CD14-positive monocyte (primary cell): Measurements from ENCODE around the gene COPE. TPM values are rescaled to one million over a fixed set of nuclear protein-coding genes. Genes with fewer than 3 reads are reported as not detected.

Source experiments
- DNase-seq, 3 donors: peaks; one replicate each; pipeline ENCODE4 v3.0.0-alpha.2; 2011 to 2022
- H2AFZ ChIP-seq: 2 replicates; pipeline ENCODE4 v1.6.0; 2012; ENCODE audit warnings: mild to moderate bottlenecking, low read depth, low read length, inconsistent platforms; ENCODE audit not compliant: insufficient read depth, poor library complexity, severe bottlenecking
- H3K27ac ChIP-seq, 2 donors: 1 replicate in 1 of 2; 2 replicates in 1 of 2; pipeline ENCODE4 v1.5.1; 2012 to 2013; ENCODE audit warnings: low read length in 2 of 2, control low read depth in 1 of 2, inconsistent platforms in 1 of 2, low read depth in 1 of 2, mild to moderate bottlenecking in 1 of 2
- H3K27me3 ChIP-seq, 2 donors: one replicate each; pipeline versions ENCODE4 v1.6.0 to v1.6.1; 2011 to 2013; ENCODE audit warnings: low read length in 2 of 2; ENCODE audit not compliant: control insufficient read depth in 2 of 2, insufficient read depth in 2 of 2
- H3K36me3 ChIP-seq, 2 donors: replicated peaks in 1 of 2; 1 replicate in 1 of 2; 2 replicates in 1 of 2; pipeline versions ENCODE4 v1.5.1 to v1.6.1; 2012 to 2013; ENCODE audit warnings: low read length in 2 of 2, control low read depth in 1 of 2, inconsistent platforms in 1 of 2, mild to moderate bottlenecking in 1 of 2; ENCODE audit not compliant: insufficient read depth in 2 of 2, control insufficient read depth in 1 of 2
- H3K4me1 ChIP-seq, 2 donors: 1 replicate in 1 of 2; 2 replicates in 1 of 2; pipeline versions ENCODE4 v1.5.1 to v1.6.1; 2012 to 2013; ENCODE audit warnings: low read length in 2 of 2, control low read depth in 1 of 2, inconsistent platforms in 1 of 2, mild to moderate bottlenecking in 1 of 2, moderate library complexity in 1 of 2; ENCODE audit not compliant: insufficient read depth in 2 of 2, control insufficient read depth in 1 of 2
- H3K4me2 ChIP-seq: replicated peaks from 2 replicates; pipeline ENCODE3; 2012; ENCODE audit warnings: low read length, moderate library complexity, mild to moderate bottlenecking; ENCODE audit not compliant: poor library complexity, severe bottlenecking; ENCODE audit errors: extremely low read depth
- H3K4me3 ChIP-seq, 3 experiments: fragments of 200-600 bp in 1 of 3; sonication (generic) in 1 of 3; replicated peaks in 1 of 3; 1 replicate in 2 of 3; 2 replicates in 1 of 3; pipeline ENCODE4 v1.5.1; 2011 to 2013; ENCODE audit warnings: low read length in 3 of 3, mild to moderate bottlenecking in 3 of 3, control low read depth in 2 of 3, low read depth in 2 of 3, inconsistent platforms in 1 of 3, moderate library complexity in 1 of 3
- H3K79me2 ChIP-seq: 2 replicates; pipeline ENCODE4 v1.6.0; 2012; ENCODE audit warnings: mild to moderate bottlenecking, control low read depth, inconsistent platforms, low read length, moderate library complexity; ENCODE audit not compliant: insufficient read depth
- H3K9ac ChIP-seq: 2 replicates; pipeline ENCODE4 v1.6.0; 2017; ENCODE audit warnings: low read length, mild to moderate bottlenecking; ENCODE audit not compliant: insufficient read depth, poor library complexity, severe bottlenecking
- H3K9me3 ChIP-seq, 2 donors: replicated peaks in 1 of 2; 1 replicate in 1 of 2; 2 replicates in 1 of 2; pipeline versions ENCODE4 v1.5.1 to v1.6.1; 2012 to 2013; ENCODE audit warnings: low read length in 2 of 2, control low read depth in 1 of 2; ENCODE audit not compliant: control insufficient read depth in 1 of 2, insufficient read depth in 1 of 2
- H4K20me1 ChIP-seq: 2 replicates; pipeline ENCODE4 v1.6.0; 2012; ENCODE audit warnings: mild to moderate bottlenecking, low read length, control low read depth, moderate library complexity; ENCODE audit not compliant: insufficient read depth
- H3K27ac Mint-ChIP-seq, 7 donors: one replicate each; pipeline ENCODE4 v1.8.0; 2020; ENCODE audit warnings: mild to moderate bottlenecking in 7 of 7, mixed read lengths in 7 of 7, moderate library complexity in 6 of 7, inconsistent platforms in 2 of 7
- H3K27me3 Mint-ChIP-seq, 3 donors: one replicate each; pipeline ENCODE4 v1.8.0; 2021 to 2022; ENCODE audit warnings: low read depth in 3 of 3, mild to moderate bottlenecking in 3 of 3, mixed read lengths in 3 of 3, moderate library complexity in 3 of 3, inconsistent platforms in 1 of 3
- H3K36me3 Mint-ChIP-seq, 2 donors: one replicate each; pipeline ENCODE4 v1.8.0; 2020; ENCODE audit warnings: mixed read lengths in 2 of 2, inconsistent platforms in 1 of 2, mild to moderate bottlenecking in 1 of 2
- H3K4me1 Mint-ChIP-seq: one replicate; pipeline ENCODE4 v1.8.0; 2020; ENCODE audit warnings: mild to moderate bottlenecking, mixed read lengths
- H3K4me3 Mint-ChIP-seq, 2 donors: one replicate each; pipeline ENCODE4 v1.8.0; 2020; ENCODE audit warnings: mild to moderate bottlenecking in 2 of 2, mixed read lengths in 2 of 2, moderate library complexity in 1 of 2
- H3K9me3 Mint-ChIP-seq, 7 donors: one replicate each; pipeline ENCODE4 v1.8.0; 2020 to 2022; ENCODE audit warnings: mixed read lengths in 7 of 7, mild to moderate bottlenecking in 6 of 7, moderate library complexity in 6 of 7, inconsistent platforms in 2 of 7
- whole genome bisulfite sequencing: methylation state at CpG from one replicate; pipeline ENCODE4 v1.1.5; 2013; ENCODE audit warnings: missing lambda C conversion rate; ENCODE audit not compliant: insufficient coverage; 5-methylcytosine and 5-hydroxymethylcytosine counted together
- intact Hi-C, 2 donors: fragments of 100-400 bp; cut with micrococcal nuclease; formaldehyde crosslinking; loops; one replicate each; pipeline versions ENCODE4 v1.15.0 to v1.15.1; 2023
- polyA plus RNA-seq, 3 donors: library from polyadenylated mRNA; depleted of rRNA in 1 of 3; unstranded in 2 of 3; stranded (reverse) in 1 of 3; fragments of 300-500 nt in 2 of 3; fragments of >200 nt in 1 of 3; fragmentation: Illumina TruSeq in 2 of 3; gene quantifications; 1 replicate in 2 of 3; 2 replicates in 1 of 3; pipeline ENCODE4 v1.2.3, GENCODE V29; 2012 to 2021
- TF ChIP-seq, protein P1 (sequence below): fragments of 200-600 bp; IDR thresholded peaks from one replicate; pipeline ENCODE4 v1.8.0; 2022; ENCODE audit warnings: antibody characterized with exemption, mild to moderate bottlenecking

Gene COPE
- polyA plus RNA-seq, 3 donors, result 331 to 345 (median 345) TPM

DNA sequence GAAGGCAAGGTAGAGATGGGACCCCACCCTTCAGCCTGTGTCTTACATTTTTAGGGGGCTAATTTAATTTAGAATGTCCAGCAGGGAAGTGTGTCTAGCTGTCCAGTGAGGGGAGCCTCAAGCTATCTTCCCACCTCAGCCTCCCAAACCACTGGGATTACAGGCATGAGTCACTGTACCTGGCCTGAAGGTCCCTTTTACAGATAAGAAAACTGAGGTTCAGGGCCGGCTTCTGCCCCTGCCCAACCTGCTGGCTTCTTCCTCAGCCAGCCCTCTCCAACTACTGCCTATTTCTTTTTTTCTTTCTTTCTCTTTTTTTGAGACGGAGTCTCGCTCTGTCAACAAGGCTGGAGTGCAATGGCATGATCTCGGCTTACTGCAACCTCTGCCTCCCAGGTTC lies 41.2 kb upstream of the COPE start:
- Mint-ChIP-seq H3K27me3 (peaks cover 3 to 12% (median 4%) of the 10 kb centered on the region in 3 donors), H3K4me3 (no peak overlapping the region), H3K36me3 (no peaks in the 10 kb centered on the region), H3K9me3 (peaks cover 0 to 2% (median 0%) of the 10 kb centered on the region in 7 donors), H3K27ac (no peak overlapping the region), H3K4me1 (peaks cover 13% of the 10 kb centered on the region)
- no peaks in the 10 kb centered on the region for H3K9me3 ChIP-seq
- intact Hi-C loops, result no loop called here
- no peaks in the 10 kb centered on the region for H3K79me2 ChIP-seq
- 94% methylated on average over 4 of the region's 4 CpGs for WGBS
- H4K20me1 ChIP-seq, result no peaks in the 10 kb centered on the region
- H2AFZ ChIP-seq, result no peak overlapping the region
- H3K9ac ChIP-seq, result no peak overlapping the region
- no peak overlapping the region for H3K27ac ChIP-seq
- no peak for DNase-seq
- H3K4me1 ChIP-seq, result peaks cover 9 to 15% of the 10 kb centered on the region in 2 donors
- no peak overlapping the region for H3K4me3 ChIP-seq
- TF ChIP-seq, protein P1, sequence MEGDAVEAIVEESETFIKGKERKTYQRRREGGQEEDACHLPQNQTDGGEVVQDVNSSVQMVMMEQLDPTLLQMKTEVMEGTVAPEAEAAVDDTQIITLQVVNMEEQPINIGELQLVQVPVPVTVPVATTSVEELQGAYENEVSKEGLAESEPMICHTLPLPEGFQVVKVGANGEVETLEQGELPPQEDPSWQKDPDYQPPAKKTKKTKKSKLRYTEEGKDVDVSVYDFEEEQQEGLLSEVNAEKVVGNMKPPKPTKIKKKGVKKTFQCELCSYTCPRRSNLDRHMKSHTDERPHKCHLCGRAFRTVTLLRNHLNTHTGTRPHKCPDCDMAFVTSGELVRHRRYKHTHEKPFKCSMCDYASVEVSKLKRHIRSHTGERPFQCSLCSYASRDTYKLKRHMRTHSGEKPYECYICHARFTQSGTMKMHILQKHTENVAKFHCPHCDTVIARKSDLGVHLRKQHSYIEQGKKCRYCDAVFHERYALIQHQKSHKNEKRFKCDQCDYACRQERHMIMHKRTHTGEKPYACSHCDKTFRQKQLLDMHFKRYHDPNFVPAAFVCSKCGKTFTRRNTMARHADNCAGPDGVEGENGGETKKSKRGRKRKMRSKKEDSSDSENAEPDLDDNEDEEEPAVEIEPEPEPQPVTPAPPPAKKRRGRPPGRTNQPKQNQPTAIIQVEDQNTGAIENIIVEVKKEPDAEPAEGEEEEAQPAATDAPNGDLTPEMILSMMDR, result no peak
- no peaks in the 10 kb centered on the region for H3K36me3 ChIP-seq
- no peaks in the 10 kb centered on the region for H3K27me3 ChIP-seq
- no peak overlapping the region for H3K4me2 ChIP-seq

DNA sequence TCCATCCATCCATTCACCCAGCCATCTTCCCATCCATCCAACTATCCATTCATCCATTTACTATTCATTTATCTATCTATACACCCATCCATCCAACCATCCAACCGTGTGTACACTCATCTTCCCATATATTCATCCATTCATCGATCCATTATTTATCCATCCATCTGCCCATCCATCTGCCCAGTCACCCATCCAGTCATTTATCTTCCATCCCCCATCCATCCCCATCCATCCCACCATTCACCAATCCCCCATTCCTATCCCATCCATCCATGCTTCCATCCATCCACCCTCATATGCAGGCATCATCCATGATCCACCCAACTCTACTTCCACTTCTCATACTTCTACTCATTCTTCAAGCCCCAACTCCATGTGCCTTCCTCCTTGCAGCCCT lies 35.9 kb upstream of the COPE start:
- no peak for DNase-seq
- 97% methylated on average over 2 of the region's 2 CpGs for WGBS
- no peaks in the 10 kb centered on the region for H4K20me1 ChIP-seq
- intact Hi-C loops, result no loop called here
- H3K36me3 Mint-ChIP-seq, result no peaks in the 10 kb centered on the region
- H3K27me3 Mint-ChIP-seq, result peaks cover 3 to 7% (median 3%) of the 10 kb centered on the region in 3 donors
- no peak overlapping the region for H3K4me3 Mint-ChIP-seq
- H3K27ac Mint-ChIP-seq, result no peak overlapping the region
- no peaks in the 10 kb centered on the region for H3K79me2 ChIP-seq
- H2AFZ ChIP-seq, result no peak overlapping the region
- H3K9ac ChIP-seq, result no peak overlapping the region
- H3K27ac ChIP-seq, result no peak overlapping the region
- H3K9me3 Mint-ChIP-seq, result peaks cover 0 to 9% (median 1%) of the 10 kb centered on the region in 7 donors
- no peak overlapping the region for H3K4me2 ChIP-seq
- no peak overlapping the region for H3K4me3 ChIP-seq
- H3K9me3 ChIP-seq, result no peaks in the 10 kb centered on the region
- TF ChIP-seq, protein P1, result no peak
- no peaks in the 10 kb centered on the region for H3K36me3 ChIP-seq
- no peaks in the 10 kb centered on the region for H3K4me1 ChIP-seq
- H3K4me1 Mint-ChIP-seq, result no peaks in the 10 kb centered on the region
- H3K27me3 ChIP-seq, result no peaks in the 10 kb centered on the region
